HG02798 (cell line): Measurements from ENCODE around the gene KIF26B.

ENCODE experiments used
- ATAC-seq: cut with Tn5 transposase; IDR thresholded peaks from one replicate; pipeline ENCODE4 v1.9.1; 2021; ENCODE audit warnings: mild to moderate bottlenecking; ENCODE audit not compliant: unreplicated experiment, poor library complexity

Gene KIF26B

GRCh38 chr1:245577191-245578157, 422.7 kb downstream of the KIF26B start:
- ATAC-seq, result no peak

- no peak for ATAC-seq
Observed at GRCh38 chr1:245578308-245578707, 423.5 kb downstream of the KIF26B start.

DNA sequence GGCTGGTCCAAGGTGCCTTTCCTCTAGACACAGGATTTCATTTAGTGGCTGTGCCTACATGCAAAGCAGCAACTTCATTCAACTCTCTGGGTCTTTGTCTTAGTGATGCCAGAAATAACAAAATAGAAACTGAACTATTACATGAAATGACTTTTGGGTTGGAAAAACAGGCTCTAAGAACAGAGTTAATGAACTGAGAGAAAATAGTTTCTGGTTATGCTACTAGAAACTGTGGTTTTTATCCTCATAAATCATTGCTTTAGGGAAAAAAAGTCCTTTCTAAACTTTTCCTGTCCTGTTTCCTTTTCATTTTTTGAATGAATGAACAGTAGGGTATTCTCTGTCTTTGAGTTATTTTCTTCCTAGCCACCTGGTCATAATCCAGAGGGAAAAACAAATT, 424.0 kb downstream of the KIF26B start:
- ATAC-seq, result no peak

DNA sequence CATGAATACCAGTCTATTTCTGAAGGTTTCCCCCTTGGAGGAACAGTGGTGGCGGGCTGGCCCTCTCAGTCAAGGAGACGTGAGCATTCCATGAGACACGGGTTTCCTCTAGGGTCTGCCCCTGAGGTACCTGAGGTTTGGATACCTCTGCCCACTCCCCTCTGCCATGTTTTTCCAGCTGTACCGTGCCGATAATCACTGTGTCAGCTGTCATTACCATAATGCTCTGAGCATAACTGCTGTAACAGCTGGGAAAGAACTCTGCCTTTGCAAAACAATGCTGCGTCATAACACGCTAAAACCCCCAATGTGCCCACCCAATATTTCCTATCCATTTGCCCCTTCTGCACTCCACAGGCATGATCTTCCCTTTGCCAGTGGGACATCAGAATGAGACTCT, 425.1 kb downstream of the KIF26B start:
- no peak for ATAC-seq

DNA sequence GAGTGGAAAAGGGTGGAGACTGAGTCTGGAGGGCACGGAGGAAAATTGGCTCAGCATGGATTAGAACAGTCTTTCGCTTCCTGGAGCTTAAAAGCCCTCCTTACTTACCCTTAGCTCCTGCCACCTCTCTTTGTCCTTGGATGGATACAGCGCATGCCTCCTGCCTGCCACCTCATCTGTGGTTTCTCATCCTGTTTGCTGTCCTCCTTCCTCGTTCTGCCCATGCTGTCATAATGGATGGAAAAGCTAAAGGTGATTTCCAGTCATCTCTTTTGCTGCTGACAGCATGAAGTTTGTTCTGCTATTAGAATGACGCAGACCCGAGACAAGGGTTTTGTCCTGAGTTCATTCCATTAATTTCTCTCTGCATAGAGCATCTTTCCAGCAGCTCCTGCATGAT, 425.9 kb downstream of the KIF26B start:
- no peak for ATAC-seq

DNA sequence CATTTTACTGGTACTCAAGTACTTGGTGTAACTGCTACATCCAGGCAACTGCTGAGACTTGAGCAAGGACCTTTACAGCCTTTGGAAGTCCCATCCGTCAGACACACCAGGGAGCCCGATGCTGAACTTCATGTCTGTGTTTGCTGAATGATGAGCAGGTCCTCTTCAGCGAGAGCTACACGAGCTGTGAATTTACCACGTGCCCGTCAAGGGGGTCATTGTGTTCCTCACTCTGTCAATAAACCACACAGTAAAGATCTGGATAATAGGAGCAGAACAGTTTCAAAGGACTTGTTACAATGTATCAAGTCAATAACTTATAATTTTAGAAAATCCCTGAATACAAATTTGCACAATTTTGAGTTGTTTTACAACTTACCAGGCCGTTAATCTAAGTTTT, 427.2 kb downstream of the KIF26B start:
- ATAC-seq, result no peak

GRCh38 chr1:245583081-245583480, 428.3 kb downstream of the KIF26B start:
- no peak for ATAC-seq

- no peak for ATAC-seq
Observed at GRCh38 chr1:245583575-245584330, 429.0 kb downstream of the KIF26B start.

DNA sequence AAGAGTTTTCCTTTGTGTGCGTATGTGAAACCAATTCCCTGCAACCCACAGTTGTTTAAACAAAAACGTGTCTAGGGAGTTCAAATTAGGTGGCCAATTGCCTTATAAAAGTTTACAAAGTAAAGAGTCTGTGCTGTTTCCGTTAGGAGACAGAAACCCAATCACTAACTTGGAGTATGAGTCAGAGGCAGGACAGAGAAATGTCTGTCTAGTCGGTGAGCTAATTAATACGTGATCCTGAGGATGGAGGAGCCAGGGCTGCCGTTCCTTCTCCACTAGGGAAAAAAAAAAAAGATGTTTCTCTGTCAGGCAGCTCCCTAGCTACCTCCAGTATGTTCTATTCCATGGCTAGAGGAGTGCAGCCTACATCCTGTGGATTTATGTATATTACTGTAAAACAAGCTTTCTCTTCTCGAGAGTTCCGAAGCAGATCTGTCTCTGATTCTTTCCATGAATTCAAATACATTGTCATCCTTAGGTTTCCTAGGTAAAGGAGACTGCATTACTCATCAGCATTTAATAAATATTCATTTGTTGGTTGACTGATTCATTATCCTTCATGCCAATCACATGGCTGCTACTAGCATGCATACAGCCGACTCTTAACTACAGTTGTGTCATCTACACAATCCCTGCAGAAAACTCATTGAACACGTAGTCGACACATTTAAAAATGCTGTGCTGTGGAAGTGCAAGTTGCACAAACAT, 430.6 kb downstream of the KIF26B start:
- no peak for ATAC-seq

- ATAC-seq, result no peak
Observed at GRCh38 chr1:245587435-245588115, 432.8 kb downstream of the KIF26B start.

GRCh38 chr1:245588116-245588639, 433.4 kb downstream of the KIF26B start:
- ATAC-seq, result no peak

GRCh38 chr1:245589316-245589715, 434.5 kb downstream of the KIF26B start:
- ATAC-seq, result no peak

- no peak for ATAC-seq
Observed at GRCh38 chr1:245589906-245590305, 435.1 kb downstream of the KIF26B start.

DNA sequence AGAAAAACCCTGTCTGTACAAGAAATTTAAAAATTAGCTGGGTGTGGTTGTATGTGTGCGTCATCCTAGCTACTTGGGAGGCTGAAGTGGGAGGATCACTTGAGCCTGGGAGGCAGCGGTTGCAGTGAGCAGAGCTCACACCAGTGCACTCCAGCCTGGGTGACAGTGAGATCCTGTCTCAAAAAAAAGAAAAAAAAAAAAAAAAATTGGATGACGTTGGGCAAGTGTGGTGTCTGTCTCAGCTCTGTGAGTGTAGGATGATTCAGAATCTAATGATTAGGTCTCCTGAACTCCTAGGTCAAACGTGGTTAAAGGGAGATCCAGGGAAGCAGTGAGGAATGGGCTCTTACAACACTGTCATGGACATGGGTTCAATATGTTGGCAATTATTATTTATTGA, 435.9 kb downstream of the KIF26B start:
- ATAC-seq, result no peak

DNA sequence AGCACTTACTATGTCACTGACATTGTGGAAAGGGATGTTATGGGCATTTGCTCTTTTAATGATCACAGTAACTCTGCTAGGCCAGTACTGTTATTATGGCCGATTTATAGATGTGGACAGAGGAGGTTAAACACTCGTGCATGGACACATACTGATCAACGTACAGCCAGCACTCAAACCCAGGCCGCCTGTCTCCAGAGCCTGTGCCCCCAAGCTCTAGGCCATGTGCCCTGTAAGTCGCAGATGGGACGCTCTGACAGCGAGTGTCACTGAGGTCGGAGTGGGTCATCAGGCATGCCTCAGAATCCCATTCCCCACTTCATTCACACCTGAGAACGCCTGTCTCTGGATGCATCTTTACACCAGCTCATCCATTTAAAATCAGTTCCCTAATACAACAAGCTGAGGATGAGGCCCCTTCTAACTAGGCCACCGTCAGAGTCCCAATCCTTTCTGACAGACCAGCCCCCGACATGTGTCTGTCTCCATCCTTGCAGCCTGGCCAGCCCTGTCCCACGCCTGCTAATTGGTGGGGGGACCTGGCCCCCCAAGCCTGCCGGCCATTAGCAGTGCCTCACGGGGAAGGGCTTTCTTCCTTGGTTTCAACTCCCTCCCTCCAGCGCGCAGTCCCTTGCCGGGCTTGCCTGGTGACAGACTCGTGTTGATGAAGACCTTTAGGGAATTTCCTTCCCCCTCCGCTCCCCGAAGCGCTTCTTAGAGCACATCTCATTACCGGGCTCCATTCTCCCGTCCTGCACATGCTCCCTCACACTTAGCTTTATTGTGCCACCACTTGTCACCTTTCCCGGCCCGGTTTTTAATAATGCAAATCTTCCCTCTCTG, 436.8 kb downstream of the KIF26B start:
- ATAC-seq, result no peak

- no peak for ATAC-seq
Observed at GRCh38 chr1:245592189-245592460, 437.3 kb downstream of the KIF26B start.

DNA sequence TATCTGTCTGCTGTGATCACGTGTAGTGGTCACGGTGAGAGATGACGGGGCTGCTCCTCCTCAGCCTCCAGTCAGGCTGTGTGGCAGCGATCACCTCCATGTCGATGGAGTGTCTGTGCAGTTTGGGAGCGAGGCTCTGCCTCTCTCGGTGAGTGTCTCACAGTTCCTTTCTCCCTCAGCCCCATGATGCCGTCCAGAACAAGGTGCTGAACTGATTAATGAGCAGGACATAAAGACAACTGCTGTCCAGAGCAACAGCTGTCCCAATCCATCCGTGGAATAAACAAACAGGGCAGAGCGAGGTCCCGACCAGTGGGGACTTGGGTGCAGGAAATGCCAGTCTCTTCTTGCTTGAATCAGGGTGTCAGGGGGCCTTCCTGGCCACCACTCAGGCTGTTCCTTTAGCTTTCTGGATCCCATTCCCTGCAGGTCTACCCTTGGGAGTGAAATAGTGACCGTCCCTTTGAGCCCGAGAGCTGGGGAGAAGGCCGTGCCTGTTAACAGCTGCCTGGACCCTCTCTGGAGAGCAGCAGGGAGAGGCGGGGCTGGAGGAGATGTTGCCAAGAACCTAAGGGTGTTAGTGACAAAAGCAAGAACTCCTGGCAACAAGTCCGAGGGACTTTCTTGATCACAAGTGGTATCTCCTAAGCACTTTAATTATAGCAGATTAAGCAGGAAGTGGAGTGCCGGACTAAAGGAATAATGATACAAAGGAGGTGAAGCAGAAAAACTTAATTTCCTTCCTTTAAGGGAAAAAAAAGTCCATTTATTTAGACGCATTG, 443.9 kb downstream of the KIF26B start:
- no peak for ATAC-seq

DNA sequence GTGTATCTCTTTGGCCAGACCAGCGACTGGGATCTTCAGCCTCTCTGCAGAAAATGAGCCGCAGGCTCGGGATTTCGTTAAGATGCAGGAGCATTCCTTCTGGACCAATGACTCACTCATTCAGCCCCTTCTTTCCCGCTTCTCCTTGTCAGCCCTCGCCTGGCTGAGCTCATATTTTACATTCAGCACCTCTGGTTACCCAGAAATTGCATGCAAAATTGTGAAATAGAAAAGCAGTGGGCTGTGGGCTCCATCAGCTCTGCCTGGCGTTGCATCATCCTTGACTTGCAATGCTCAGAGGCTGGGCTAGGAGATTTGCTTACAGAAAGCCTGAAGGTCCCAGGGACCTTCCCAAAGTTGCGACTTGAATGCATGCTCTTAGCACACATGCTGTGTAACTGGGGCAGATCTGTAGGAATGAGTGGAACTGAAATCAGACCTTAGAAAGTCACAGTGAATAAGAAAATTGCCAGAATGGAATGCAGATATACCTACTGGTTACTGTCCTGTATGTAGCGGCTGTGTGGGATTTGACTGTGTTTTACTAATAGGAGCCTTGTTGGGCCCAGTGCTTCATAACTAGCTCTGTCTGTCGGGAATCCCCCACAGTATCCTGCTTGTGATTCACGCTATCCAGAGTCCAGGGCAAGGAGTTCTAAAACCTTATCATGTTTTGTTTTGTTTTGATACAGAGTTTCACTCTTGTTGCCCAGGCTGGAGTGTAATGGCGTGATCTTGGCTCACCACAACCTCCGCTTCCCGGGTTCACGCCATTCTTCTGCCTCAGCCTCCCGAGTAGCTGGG, 444.8 kb downstream of the KIF26B start:
- ATAC-seq, result no peak
